Liver (tissue), 3 donors: ENCODE measurements around the gene KLF6.
A peak's percentile ranks its signal among the peaks of the same experiment; 100 is the strongest.

Experiments
- JUND ChIP-seq, 2 donors: IDR thresholded peaks; 2 replicates each; pipeline ENCODE4 v1.6.1; 2016; ENCODE audit warnings: antibody characterized with exemption in 2 of 2
- TF ChIP-seq, protein P1 (sequence below): fragments of 150-350 bp; IDR thresholded peaks from 2 replicates; pipeline ENCODE4 v1.5.1; 2017; ENCODE audit warnings: improper control_type of control experiment, low read depth, low read length; ENCODE audit not compliant: missing input control
- TF ChIP-seq, protein P2 (sequence below): IDR thresholded peaks from 2 replicates; pipeline ENCODE4 v1.6.1; 2016; ENCODE audit warnings: antibody characterized with exemption
- TF ChIP-seq, protein P3 (sequence below): IDR thresholded peaks from 2 replicates; pipeline ENCODE4 v1.6.1; 2016; ENCODE audit warnings: antibody characterized with exemption
- donor health status: healthy.
- donor health status: healthy.

DNA sequence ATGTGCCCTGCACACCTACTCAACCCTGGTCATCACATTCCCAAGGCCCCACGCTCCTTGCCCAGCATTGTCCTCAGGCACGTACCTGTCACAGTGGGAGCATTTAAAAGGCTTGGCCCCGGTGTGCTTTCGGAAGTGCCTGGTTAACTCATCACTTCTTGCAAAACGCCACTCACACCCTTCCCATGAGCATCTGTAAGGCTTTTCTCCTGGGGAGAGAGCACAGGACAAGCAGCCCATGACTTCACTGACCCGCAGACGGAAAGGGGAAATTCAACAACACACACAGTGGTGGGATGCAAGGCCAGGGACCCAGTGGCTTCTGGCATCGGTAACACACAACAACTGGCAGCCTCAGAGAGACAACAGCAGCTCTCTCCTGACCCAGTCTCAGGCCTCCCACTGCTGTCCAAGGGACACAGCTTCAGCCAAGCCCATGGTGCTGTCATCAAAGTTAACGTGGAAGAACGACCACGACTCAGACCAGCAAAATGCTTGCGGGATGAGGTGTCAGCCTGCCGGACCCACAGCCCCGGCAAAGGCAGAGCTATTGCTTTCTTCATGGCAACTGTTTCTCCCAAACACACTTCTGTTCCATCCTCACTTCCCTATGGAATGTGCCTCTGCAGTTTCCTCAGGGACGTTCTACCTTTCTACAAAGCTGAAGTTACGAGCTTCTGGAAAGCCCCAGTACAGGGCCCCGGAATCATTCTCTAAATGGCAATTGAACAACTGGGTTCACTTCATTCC lies 4.8 kb downstream of the KLF6 start:
- TF ChIP-seq, protein P1, sequence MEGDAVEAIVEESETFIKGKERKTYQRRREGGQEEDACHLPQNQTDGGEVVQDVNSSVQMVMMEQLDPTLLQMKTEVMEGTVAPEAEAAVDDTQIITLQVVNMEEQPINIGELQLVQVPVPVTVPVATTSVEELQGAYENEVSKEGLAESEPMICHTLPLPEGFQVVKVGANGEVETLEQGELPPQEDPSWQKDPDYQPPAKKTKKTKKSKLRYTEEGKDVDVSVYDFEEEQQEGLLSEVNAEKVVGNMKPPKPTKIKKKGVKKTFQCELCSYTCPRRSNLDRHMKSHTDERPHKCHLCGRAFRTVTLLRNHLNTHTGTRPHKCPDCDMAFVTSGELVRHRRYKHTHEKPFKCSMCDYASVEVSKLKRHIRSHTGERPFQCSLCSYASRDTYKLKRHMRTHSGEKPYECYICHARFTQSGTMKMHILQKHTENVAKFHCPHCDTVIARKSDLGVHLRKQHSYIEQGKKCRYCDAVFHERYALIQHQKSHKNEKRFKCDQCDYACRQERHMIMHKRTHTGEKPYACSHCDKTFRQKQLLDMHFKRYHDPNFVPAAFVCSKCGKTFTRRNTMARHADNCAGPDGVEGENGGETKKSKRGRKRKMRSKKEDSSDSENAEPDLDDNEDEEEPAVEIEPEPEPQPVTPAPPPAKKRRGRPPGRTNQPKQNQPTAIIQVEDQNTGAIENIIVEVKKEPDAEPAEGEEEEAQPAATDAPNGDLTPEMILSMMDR, result no peak
- TF ChIP-seq, protein P2, sequence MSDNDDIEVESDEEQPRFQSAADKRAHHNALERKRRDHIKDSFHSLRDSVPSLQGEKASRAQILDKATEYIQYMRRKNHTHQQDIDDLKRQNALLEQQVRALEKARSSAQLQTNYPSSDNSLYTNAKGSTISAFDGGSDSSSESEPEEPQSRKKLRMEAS, result no peak
- TF ChIP-seq, protein P3, sequence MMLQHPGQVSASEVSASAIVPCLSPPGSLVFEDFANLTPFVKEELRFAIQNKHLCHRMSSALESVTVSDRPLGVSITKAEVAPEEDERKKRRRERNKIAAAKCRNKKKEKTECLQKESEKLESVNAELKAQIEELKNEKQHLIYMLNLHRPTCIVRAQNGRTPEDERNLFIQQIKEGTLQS, result no peak
- TF ChIP-seq JUND (IDR thresholded peaks at IDR 0.05), result peak in 1 of 2 donors; percentile 36
